ENCODE measurements around the gene GLI2.

DNA sequence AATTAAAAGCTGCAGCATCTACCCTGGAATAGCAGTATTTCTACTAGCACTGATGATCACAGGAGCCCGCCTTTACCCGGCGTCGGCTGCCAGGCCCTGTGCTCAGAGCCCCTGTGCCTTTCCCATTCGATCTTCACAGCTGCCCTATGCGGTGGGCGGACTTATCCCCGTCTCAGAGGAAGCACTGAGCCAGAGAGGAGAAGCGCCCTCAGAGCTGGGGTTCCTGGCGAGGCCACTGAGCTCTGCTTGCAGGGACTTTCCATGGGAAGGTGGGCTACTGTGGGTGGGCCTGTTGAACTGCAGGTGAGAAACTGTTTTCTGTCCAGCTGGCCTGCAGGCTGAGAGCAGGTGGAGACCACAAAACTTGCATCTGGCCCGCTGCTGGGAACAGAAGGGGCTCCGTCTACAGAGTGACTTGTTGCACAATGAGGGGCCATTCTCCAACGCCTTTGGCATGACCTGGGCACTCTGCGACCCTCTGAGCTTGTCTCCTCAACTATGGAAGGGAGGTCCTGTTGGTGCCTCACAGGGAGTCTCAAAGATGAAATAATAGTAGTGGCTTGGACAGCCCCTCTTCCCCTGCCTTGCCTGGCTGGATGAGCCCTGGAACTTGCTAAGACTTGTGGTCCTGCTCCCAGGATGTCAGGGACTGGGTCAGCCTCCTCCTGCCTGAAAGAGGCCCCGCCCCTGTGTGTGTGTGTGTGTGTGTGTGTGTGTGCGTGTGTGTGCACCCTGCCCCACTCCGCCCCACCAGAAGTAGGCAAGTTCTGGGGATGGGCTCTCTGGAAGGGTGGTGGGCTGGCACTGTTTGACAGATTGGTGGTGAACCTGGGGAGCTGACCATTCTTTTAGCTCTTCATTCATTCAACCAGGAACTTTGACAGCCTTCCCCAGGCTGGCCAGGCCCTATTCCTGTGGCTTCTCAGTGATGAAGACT is 32.7 kb downstream of the GLI2 start:
- TF ChIP-seq, protein P1, sequence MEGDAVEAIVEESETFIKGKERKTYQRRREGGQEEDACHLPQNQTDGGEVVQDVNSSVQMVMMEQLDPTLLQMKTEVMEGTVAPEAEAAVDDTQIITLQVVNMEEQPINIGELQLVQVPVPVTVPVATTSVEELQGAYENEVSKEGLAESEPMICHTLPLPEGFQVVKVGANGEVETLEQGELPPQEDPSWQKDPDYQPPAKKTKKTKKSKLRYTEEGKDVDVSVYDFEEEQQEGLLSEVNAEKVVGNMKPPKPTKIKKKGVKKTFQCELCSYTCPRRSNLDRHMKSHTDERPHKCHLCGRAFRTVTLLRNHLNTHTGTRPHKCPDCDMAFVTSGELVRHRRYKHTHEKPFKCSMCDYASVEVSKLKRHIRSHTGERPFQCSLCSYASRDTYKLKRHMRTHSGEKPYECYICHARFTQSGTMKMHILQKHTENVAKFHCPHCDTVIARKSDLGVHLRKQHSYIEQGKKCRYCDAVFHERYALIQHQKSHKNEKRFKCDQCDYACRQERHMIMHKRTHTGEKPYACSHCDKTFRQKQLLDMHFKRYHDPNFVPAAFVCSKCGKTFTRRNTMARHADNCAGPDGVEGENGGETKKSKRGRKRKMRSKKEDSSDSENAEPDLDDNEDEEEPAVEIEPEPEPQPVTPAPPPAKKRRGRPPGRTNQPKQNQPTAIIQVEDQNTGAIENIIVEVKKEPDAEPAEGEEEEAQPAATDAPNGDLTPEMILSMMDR (conservative IDR thresholded peaks at IDR 0.05) = no peak
- no peak for TF ChIP-seq ZFX (IDR thresholded peaks at IDR 0.05)
